WTC11 (cell line): ENCODE results near the gene SNCAIP. TPM values are rescaled to one million over a fixed set of nuclear protein-coding genes. Genes with fewer than 3 reads are reported as not detected.

Source experiments
- ATAC-seq: fragments of 200-7000 bp; cut with Tn5 transposase; 2 replicates; pipeline ENCODE4 v1.10.0; 2021; ENCODE audit warnings: mild to moderate bottlenecking, moderate library complexity
- CTCF ChIA-PET: fragments of 300-600 bp; sonication (Branson Sonifier 250); formaldehyde crosslinking; loops from one replicate; lab custom pipeline; 2021; ENCODE audit warnings: antibody characterized with exemption; lab: Charles Lee
- POLR2A ChIA-PET: fragments of 350-600 bp; sonication (Branson Sonifier 250); formaldehyde crosslinking; loops from one replicate; lab custom pipeline; 2021; ENCODE audit warnings: antibody characterized with exemption; lab: Charles Lee
- DNase-seq: peaks from one replicate; pipeline ENCODE4 v3.0.0; 2021; ENCODE audit warnings: low spot score
- H3K27ac Mint-ChIP-seq: 2 replicates; pipeline ENCODE4 v1.8.0; 2021; ENCODE audit warnings: mixed read lengths
- H3K27me3 Mint-ChIP-seq: 2 replicates; pipeline ENCODE4 v1.8.0; 2021; ENCODE audit warnings: low read depth, mild to moderate bottlenecking, moderate library complexity, mixed read lengths
- H3K36me3 Mint-ChIP-seq: 2 replicates; pipeline ENCODE4 v1.8.0; 2021; ENCODE audit warnings: mixed read lengths
- H3K4me1 Mint-ChIP-seq: 2 replicates; pipeline ENCODE4 v1.8.0; 2022; ENCODE audit warnings: mixed read lengths
- H3K4me3 Mint-ChIP-seq: 2 replicates; pipeline ENCODE4 v1.8.0; 2021; ENCODE audit warnings: mild to moderate bottlenecking, moderate library complexity, mixed read lengths
- H3K9me3 Mint-ChIP-seq: 2 replicates; pipeline ENCODE4 v1.8.0; 2021; ENCODE audit warnings: mixed read lengths
- AFF4 ChIP-seq: sonication (generic); formaldehyde crosslinking; IDR thresholded peaks from 2 replicates; pipeline ENCODE4 v1.8.1; 2023; ENCODE audit warnings: mild to moderate bottlenecking, missing genetic modification reagents, borderline replicate concordance
- AR ChIP-seq: fragments of 250-450 bp; sonication (Bioruptor Pico); IDR thresholded peaks from 2 replicates; pipeline ENCODE4 v1.9.0; 2021; ENCODE audit warnings: mild to moderate bottlenecking
- ATF1 ChIP-seq: sonication (generic); formaldehyde crosslinking; IDR thresholded peaks from 2 replicates; pipeline ENCODE4 v1.8.1; 2023; ENCODE audit warnings: mild to moderate bottlenecking, moderate library complexity, missing genetic modification reagents
- CDX4 ChIP-seq: fragments of 250-450 bp; sonication (Bioruptor Pico); IDR thresholded peaks from 2 replicates; pipeline ENCODE4 v1.9.0; 2021; ENCODE audit warnings: moderate library complexity, mild to moderate bottlenecking, inconsistent platforms, borderline replicate concordance
- E2F1 ChIP-seq: sonication (generic); formaldehyde crosslinking; IDR thresholded peaks from 2 replicates; pipeline ENCODE4 v1.8.0; 2022; ENCODE audit warnings: mild to moderate bottlenecking, missing genetic modification reagents
- ELF4 ChIP-seq: sonication (generic); formaldehyde crosslinking; IDR thresholded peaks from 2 replicates; pipeline ENCODE4 v1.8.1; 2022; ENCODE audit warnings: low read depth, mild to moderate bottlenecking, moderate library complexity, missing genetic modification reagents
- ESRRA ChIP-seq: sonication (generic); formaldehyde crosslinking; IDR thresholded peaks from 2 replicates; pipeline ENCODE4 v1.8.1; 2022; ENCODE audit warnings: mild to moderate bottlenecking, missing genetic modification reagents, borderline replicate concordance
- ETV6 ChIP-seq: sonication (generic); formaldehyde crosslinking; IDR thresholded peaks from 2 replicates; pipeline ENCODE4 v1.8.1; 2022; ENCODE audit warnings: mild to moderate bottlenecking, missing genetic modification reagents
- GRHL2 ChIP-seq: fragments of 250-450 bp; sonication (Bioruptor Pico); IDR thresholded peaks from 2 replicates; pipeline ENCODE4 v1.8.0; 2022; ENCODE audit warnings: mild to moderate bottlenecking, moderate library complexity; ENCODE audit not compliant: insufficient replicate concordance, severe bottlenecking
- IRF2 ChIP-seq: sonication (generic); formaldehyde crosslinking; IDR thresholded peaks from 2 replicates; pipeline ENCODE4 v1.8.0; 2022; ENCODE audit warnings: low read depth, missing genetic modification reagents, borderline replicate concordance
- NR2C2 ChIP-seq: sonication (generic); formaldehyde crosslinking; IDR thresholded peaks from 2 replicates; pipeline ENCODE4 v1.8.0; 2022; ENCODE audit warnings: mild to moderate bottlenecking, missing genetic modification reagents
- OVOL2 ChIP-seq: fragments of 250-450 bp; sonication (Bioruptor Pico); IDR thresholded peaks from 2 replicates; pipeline ENCODE4 v1.9.0; 2021; ENCODE audit warnings: mild to moderate bottlenecking, borderline replicate concordance
- SP1 ChIP-seq: sonication (generic); formaldehyde crosslinking; conservative IDR thresholded peaks from 2 replicates; pipeline ENCODE4 v1.8.1; 2022; ENCODE audit warnings: missing genetic modification reagents
- TCF7 ChIP-seq: sonication (generic); formaldehyde crosslinking; IDR thresholded peaks from 2 replicates; pipeline ENCODE4 v1.8.0; 2022; ENCODE audit warnings: mild to moderate bottlenecking, low read depth, missing genetic modification reagents, moderate library complexity
- TEAD4 ChIP-seq: sonication (generic); formaldehyde crosslinking; IDR thresholded peaks from 2 replicates; pipeline ENCODE4 v1.8.0; 2022; ENCODE audit warnings: mild to moderate bottlenecking, missing genetic modification reagents
- USF2 ChIP-seq: sonication (generic); formaldehyde crosslinking; IDR thresholded peaks from 2 replicates; pipeline ENCODE4 v1.8.1; 2023; ENCODE audit warnings: mild to moderate bottlenecking, missing genetic modification reagents, moderate library complexity
- ZNF121 ChIP-seq: sonication (generic); formaldehyde crosslinking; IDR thresholded peaks from 2 replicates; pipeline ENCODE4 v1.8.0; 2023; ENCODE audit warnings: missing genetic modification reagents
- ZNF423 ChIP-seq: fragments of 250-450 bp; sonication (Bioruptor Pico); IDR thresholded peaks from 2 replicates; pipeline ENCODE4 v2.1.2; 2022; ENCODE audit warnings: mild to moderate bottlenecking, moderate library complexity
- ZNF512 ChIP-seq: sonication (generic); formaldehyde crosslinking; IDR thresholded peaks from 2 replicates; pipeline ENCODE4 v1.8.1; 2022; ENCODE audit warnings: missing genetic modification reagents, borderline replicate concordance
- ZSCAN18 ChIP-seq: fragments of 250-450 bp; sonication (Bioruptor Pico); IDR thresholded peaks from 2 replicates; pipeline ENCODE4 v2.1.2; 2022; ENCODE audit warnings: mild to moderate bottlenecking, moderate library complexity
- total RNA-seq: library from RNA; stranded (reverse); gene quantifications from 3 replicates; pipeline ENCODE4 v1.2.3, GENCODE V29; 2021

SNCAIP gene
- total RNA-seq, 1 experiment from 2014 or later: 10.0 TPM

GRCh38 chr5:122368510-122369251, 56.6 kb downstream of the SNCAIP start:
- peaks cover 6% of the 10 kb centered on the region; the same call in 1 of the 2 replicates for H3K9me3 Mint-ChIP-seq
- ChIA-PET CTCF (interaction anchor here (0.9 to 1.2 kb wide), 2 partner anchors 72 to 173 kb away, joined by 4 read pairs; no protein-coding TSS in a partner anchor), POLR2A (no interaction called here)
- H3K27ac Mint-ChIP-seq: peak overlapping the region; percentile 92
- H3K4me1 Mint-ChIP-seq: peaks cover 41% of the 10 kb centered on the region
- ATAC-seq (peak; percentile 57), DNase-seq (no peak)
- peak overlapping the region; percentile 26; the same call in 1 of the 2 replicates for H3K4me3 Mint-ChIP-seq
- 0 out of 2 replicates have a peak, but pooled peaks cover 4% of the 10 kb centered on the region for H3K36me3 Mint-ChIP-seq
- peaks cover 12% of the 10 kb centered on the region for H3K27me3 Mint-ChIP-seq
- TF ChIP-seq E2F1 (CRISPR knock-in tag) (no peak), ATF1 (no peak), ETV6 (CRISPR knock-in tag) (no peak), IRF2 (CRISPR knock-in tag) (no peak), TCF7 (no peak), ZSCAN18 (CRISPR knock-in tag) (no peak), ZNF423 (CRISPR knock-in tag) (no peak), AFF4 (CRISPR knock-in tag) (no peak), CDX4 (no peak), ELF4 (CRISPR knock-in tag) (no peak), AR (CRISPR knock-in tag) (no peak), ESRRA (CRISPR knock-in tag) (no peak), USF2 (CRISPR knock-in tag) (no peak), TEAD4 (no peak), NR2C2 (CRISPR knock-in tag) (no peak), OVOL2 (CRISPR knock-in tag) (no peak), ZNF512 (no peak), ZNF121 (CRISPR knock-in tag) (no peak), SP1 (no peak), GRHL2 (CRISPR knock-in tag) (no peak)
